ENCODE results near the gene KITLG.

DNA sequence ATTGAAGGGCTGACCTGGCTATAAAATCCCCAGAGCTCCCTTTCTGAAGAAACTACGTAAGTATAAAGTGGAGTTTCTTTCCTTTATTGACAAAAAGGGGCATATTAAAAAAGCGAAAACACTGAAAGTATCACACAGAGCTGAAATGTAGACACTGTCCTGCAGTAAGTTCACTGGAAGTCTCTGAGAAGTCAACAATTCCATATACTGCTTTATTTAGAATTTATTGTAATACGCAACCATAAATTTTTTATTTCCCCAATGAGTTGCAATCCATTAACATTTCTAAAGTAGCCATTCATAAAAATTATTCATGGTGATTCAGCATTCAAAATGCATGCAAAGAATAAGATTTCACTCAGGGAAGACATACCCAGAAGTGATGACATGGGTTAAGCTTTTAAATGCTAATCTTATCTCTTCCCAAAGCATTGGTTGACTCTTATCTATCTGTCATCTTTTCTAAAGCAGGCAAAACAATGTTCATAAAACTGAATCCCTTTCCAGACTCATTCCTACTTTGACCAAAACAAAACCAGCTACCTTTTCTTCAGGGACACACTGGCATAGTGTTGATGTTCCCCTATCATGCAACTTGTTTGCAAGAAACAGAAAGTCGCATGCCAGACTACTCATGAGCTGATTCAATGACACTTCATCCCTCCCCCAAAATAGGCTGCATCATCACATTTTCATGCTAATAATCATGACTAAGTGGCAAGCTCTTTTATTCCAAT, 17.3 kb downstream of the KITLG start:
- TF ChIP-seq, protein P1, sequence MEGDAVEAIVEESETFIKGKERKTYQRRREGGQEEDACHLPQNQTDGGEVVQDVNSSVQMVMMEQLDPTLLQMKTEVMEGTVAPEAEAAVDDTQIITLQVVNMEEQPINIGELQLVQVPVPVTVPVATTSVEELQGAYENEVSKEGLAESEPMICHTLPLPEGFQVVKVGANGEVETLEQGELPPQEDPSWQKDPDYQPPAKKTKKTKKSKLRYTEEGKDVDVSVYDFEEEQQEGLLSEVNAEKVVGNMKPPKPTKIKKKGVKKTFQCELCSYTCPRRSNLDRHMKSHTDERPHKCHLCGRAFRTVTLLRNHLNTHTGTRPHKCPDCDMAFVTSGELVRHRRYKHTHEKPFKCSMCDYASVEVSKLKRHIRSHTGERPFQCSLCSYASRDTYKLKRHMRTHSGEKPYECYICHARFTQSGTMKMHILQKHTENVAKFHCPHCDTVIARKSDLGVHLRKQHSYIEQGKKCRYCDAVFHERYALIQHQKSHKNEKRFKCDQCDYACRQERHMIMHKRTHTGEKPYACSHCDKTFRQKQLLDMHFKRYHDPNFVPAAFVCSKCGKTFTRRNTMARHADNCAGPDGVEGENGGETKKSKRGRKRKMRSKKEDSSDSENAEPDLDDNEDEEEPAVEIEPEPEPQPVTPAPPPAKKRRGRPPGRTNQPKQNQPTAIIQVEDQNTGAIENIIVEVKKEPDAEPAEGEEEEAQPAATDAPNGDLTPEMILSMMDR (conservative IDR thresholded peaks at IDR 0.05; ENCODE audit: low read length), result no peak
- TF ChIP-seq EZH2phosphoT487 (IDR thresholded peaks at IDR 0.05; ENCODE audit: borderline replicate concordance, low read depth, low read length), result no peak

All from OCI-LY7 (cell line).